Breast epithelium (tissue), 3 donors: ENCODE data around the gene RABGEF1.

Experiments used
- CTCF ChIP-seq, 3 donors: fragments of 450-650 bp; IDR thresholded peaks; one replicate each; pipeline ENCODE4 v1.5.1; 2016 to 2017; ENCODE audit warnings: antibody characterized with exemption in 3 of 3, mild to moderate bottlenecking in 3 of 3, moderate library complexity in 3 of 3
- POLR2A ChIP-seq: fragments of 450-650 bp; IDR thresholded peaks from one replicate; pipeline ENCODE4 v1.6.1; 2016; ENCODE audit warnings: antibody characterized with exemption, mild to moderate bottlenecking, moderate library complexity

GRCh38 chr7:66698652-66699205 lies 41.8 kb upstream of the RABGEF1 start:
- TF ChIP-seq POLR2A (no peak), CTCF (IDR thresholded peaks at IDR 0.05) (no peak)
